Activated B cell treated with CpG ODN at 0.5 μM for 24 hours (primary cell): ENCODE data around the gene TTLL8. TPM values are rescaled to one million over a fixed set of nuclear protein-coding genes. Genes with fewer than 3 reads are reported as not detected.
A peak's percentile ranks its signal among the peaks of the same experiment; 100 is the strongest.

Source experiments
- ATAC-seq: fragments of 200-7000 bp; cut with Tn5 transposase; one replicate; pipeline ENCODE4 v1.10.0; 2021; ENCODE audit warnings: low read depth, mild to moderate bottlenecking, moderate library complexity
- CTCF ChIA-PET: fragments of 350-600 bp; sonication (Branson Sonifier 250); formaldehyde crosslinking; loops from one replicate; lab custom pipeline; 2021; ENCODE audit warnings: antibody characterized with exemption; lab: Charles Lee
- POLR2A ChIA-PET: fragments of 350-600 bp; sonication (Branson Sonifier 250); formaldehyde crosslinking; loops from one replicate; lab custom pipeline; 2021; ENCODE audit warnings: antibody characterized with exemption; lab: Charles Lee
- DNase-seq: peaks from one replicate; pipeline ENCODE4 v3.0.0; 2022
- H3K27ac Mint-ChIP-seq: one replicate; pipeline ENCODE4 v1.8.0; 2020; ENCODE audit warnings: mixed read lengths
- H3K27me3 Mint-ChIP-seq: one replicate; pipeline ENCODE4 v1.8.0; 2021; ENCODE audit warnings: mixed read lengths
- H3K36me3 Mint-ChIP-seq: one replicate; pipeline ENCODE4 v1.8.0; 2021; ENCODE audit warnings: low read depth, mixed read lengths
- H3K4me1 Mint-ChIP-seq: one replicate; pipeline ENCODE4 v1.8.0; 2021; ENCODE audit warnings: mixed read lengths
- H3K4me3 Mint-ChIP-seq: one replicate; pipeline ENCODE4 v1.8.0; 2020; ENCODE audit warnings: mild to moderate bottlenecking, mixed read lengths
- H3K9me3 Mint-ChIP-seq: one replicate; pipeline ENCODE4 v1.8.0; 2020; ENCODE audit warnings: mixed read lengths
- intact Hi-C: fragments of 100-400 bp; cut with micrococcal nuclease; formaldehyde crosslinking; loops from one replicate; pipeline ENCODE4 v1.15.1; 2024
- total RNA-seq: library from RNA; stranded (reverse); gene quantifications from 2 replicates; pipeline ENCODE4 v1.2.3, GENCODE V29; 2022
- TF ChIP-seq, protein P1 (sequence below): fragments of 200-600 bp; IDR thresholded peaks from one replicate; pipeline ENCODE4 v1.8.0; 2022; ENCODE audit warnings: antibody characterized with exemption, mild to moderate bottlenecking

Gene TTLL8
- total RNA-seq, 1 donor from 2014 or later, result not detected

DNA sequence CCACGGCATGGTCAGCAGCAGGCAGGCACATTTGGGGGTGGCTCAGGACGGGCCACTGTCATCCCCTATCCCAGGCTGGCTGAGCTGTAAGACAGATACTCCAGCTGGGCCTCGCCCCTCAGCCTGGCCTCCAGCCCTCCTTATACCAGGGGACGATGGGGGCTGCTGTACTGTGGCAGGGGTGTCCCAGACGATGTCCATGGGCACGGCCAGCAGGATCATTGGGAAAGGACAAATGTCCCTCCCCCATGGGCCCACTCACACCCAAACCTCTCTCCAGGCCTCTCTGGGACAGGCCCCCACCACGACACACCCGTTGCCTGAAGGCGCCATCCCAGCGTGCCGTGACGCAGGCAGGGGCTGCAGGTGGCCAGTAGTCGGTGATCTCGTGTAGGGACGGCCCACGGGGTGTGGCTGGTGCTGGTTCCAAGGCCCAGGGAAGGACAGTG lies 44.0 kb downstream of the TTLL8 start:
- POLR2A ChIA-PET, result interaction anchor here (0.6 to 1.1 kb wide), 3 partner anchors 78 to 168 kb away, joined by 3 read pairs; no protein-coding TSS in a partner anchor
- DNase-seq (no peak), ATAC-seq (no peak)
- peaks cover 60% of the 10 kb centered on the region for H3K4me1 Mint-ChIP-seq
- no peaks in the 10 kb centered on the region for H3K27me3 Mint-ChIP-seq
- no peaks in the 10 kb centered on the region for H3K9me3 Mint-ChIP-seq
- peak overlapping the region; percentile 63 for H3K4me3 Mint-ChIP-seq
- H3K27ac Mint-ChIP-seq, result no peak overlapping the region
- no peaks in the 10 kb centered on the region for H3K36me3 Mint-ChIP-seq
- intact Hi-C loops, result loop anchor here (10.0 kb wide), 2 partner anchors 159 to 191 kb away; partner anchors contain the start of genes SELENOO and ZBED4
- TF ChIP-seq, protein P1, sequence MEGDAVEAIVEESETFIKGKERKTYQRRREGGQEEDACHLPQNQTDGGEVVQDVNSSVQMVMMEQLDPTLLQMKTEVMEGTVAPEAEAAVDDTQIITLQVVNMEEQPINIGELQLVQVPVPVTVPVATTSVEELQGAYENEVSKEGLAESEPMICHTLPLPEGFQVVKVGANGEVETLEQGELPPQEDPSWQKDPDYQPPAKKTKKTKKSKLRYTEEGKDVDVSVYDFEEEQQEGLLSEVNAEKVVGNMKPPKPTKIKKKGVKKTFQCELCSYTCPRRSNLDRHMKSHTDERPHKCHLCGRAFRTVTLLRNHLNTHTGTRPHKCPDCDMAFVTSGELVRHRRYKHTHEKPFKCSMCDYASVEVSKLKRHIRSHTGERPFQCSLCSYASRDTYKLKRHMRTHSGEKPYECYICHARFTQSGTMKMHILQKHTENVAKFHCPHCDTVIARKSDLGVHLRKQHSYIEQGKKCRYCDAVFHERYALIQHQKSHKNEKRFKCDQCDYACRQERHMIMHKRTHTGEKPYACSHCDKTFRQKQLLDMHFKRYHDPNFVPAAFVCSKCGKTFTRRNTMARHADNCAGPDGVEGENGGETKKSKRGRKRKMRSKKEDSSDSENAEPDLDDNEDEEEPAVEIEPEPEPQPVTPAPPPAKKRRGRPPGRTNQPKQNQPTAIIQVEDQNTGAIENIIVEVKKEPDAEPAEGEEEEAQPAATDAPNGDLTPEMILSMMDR, result no peak
- CTCF ChIA-PET, result no interaction called here

DNA sequence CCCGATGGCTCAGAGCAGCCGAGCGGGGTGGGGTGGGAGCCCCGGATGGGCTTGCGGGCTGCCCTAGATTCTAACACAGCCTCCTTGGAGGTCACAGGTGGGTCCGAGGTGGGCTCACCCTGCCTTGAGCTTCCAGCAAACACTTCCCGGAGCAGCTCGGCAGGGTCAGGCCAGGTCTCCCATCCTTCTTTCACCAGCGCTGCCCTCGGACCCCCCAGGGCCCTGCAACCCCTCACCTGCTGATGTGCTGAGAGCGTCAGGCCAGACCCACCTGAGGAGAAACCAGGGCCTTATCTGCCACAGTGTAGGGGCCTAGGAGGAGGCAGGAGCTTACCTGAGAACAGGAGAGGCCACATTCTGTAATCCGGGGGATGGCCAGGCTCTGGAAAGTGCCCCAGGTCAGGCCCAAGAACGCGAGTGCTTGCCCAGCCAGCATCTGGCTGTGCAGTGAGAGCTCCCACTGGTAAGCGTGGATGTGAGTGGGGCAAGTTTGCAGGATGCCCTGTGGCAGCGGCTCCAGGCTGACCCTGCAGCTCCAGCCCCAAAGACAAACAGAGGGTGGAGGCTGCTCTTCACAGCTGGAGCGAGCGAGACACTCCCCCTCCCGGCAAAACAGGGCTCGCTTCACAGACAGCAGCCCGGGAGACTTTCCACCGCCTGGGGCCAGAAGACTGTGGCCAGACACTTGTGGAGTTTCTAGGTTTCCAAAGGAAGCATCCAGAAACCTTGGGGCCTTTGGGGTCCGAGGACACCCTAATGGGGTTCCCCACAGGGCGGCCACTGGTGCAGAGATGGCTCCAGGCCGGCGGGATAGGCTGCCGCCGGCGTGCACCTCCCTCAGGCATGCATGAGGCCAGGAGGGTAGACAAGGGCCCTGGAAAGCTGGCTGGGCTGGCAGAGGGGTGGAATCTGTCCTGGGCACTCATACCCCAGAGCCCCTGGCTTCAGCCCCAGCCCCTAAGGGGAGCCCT lies 45.6 kb downstream of the TTLL8 start, which contains the start of gene IL17REL:
IL17REL (minus strand) TSS at position 555 of the 971 bp plus-strand sequence; CDS start at position 436, 119 bp downstream.
- ATAC-seq, result no peak
- Mint-ChIP-seq H3K4me3 (peak within 1 kb of the TSS; percentile 71), H3K27ac (peak within 1 kb of the TSS; percentile 68)

DNA sequence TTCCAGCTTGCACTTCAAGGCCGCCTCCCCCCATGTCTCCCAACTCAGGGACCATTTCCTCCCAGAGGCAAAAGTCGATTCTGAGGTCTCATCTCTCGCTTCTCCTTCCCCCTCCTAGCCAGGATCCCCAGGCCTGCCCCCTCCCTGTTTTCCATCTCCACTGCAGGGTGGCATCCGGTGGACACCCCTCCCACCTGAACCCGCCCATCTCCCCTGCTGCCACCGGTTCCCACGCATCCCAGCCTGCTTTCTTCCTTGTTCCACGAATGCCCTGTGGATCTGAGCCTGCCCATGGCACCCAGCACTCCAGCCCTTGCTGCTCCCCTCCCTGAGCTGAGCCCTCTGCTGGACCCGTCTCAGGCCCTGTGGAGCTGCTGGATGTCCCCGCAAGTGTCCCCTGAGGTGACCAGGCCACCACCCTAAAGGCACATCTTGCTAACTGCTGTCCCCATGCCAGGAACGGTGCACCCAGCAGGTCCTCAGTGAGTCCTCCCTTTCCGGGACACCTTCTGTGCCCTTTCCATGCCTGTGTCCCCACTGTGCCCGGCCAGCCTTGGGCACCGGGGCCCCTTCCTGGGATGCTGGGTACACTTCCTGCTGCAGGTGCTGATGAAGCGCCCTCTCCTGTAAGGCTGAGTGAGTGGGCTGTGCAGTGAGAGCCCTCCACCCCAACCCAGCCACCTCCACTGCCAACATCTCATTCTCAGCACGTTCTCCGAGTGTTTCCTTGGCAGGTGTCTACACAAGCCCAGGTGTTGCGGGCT lies 46.5 kb downstream of the TTLL8 start:
- H3K9me3 Mint-ChIP-seq, result no peaks in the 10 kb centered on the region
- CTCF ChIA-PET, result interaction anchor here (1.3 kb wide), 1 partner anchor 19 kb away, joined by 3 read pairs; no protein-coding TSS in a partner anchor
- no peak for DNase-seq
- peak overlapping the region; percentile 71 for H3K4me3 Mint-ChIP-seq
- peaks cover 38% of the 10 kb centered on the region for H3K4me1 Mint-ChIP-seq
- H3K27me3 Mint-ChIP-seq, result no peaks in the 10 kb centered on the region
- peak overlapping the region; percentile 68 for H3K27ac Mint-ChIP-seq
- POLR2A ChIA-PET, result interaction anchor here (0.8 to 2.6 kb wide), 15 partner anchors 10 to 181 kb away, joined by 3 to 18 read pairs (median 4); partner anchors contain the start of gene PIM3
- no peaks in the 10 kb centered on the region for H3K36me3 Mint-ChIP-seq
- ATAC-seq, result no peak
- TF ChIP-seq, protein P1, result no peak
- intact Hi-C loops, result loop anchor here (2.0 to 10.0 kb wide), 4 partner anchors 19 to 193 kb away; partner anchors contain the start of genes SELENOO and ZBED4

More for the DNA sequence above, 45.6 kb downstream of the TTLL8 start, which contains the start of gene IL17REL:
- TF ChIP-seq, protein P1, result no peak
- CTCF ChIA-PET, result no interaction called here
- H3K36me3 Mint-ChIP-seq, result no peaks in the 10 kb centered on the region
- DNase-seq, result no peak
- POLR2A ChIA-PET, result interaction anchor here (0.6 to 2.6 kb wide), 13 partner anchors 18 to 232 kb away, joined by 3 to 18 read pairs (median 4); partner anchors contain the start of gene PIM3
- peaks cover 47% of the 10 kb centered on the region for H3K4me1 Mint-ChIP-seq
- intact Hi-C loops, result loop anchor here (10.0 kb wide), 2 partner anchors 158 to 192 kb away; partner anchors contain the start of genes SELENOO and ZBED4
- H3K27me3 Mint-ChIP-seq, result no peaks in the 10 kb centered on the region
- no peaks in the 10 kb centered on the region for H3K9me3 Mint-ChIP-seq

DNA sequence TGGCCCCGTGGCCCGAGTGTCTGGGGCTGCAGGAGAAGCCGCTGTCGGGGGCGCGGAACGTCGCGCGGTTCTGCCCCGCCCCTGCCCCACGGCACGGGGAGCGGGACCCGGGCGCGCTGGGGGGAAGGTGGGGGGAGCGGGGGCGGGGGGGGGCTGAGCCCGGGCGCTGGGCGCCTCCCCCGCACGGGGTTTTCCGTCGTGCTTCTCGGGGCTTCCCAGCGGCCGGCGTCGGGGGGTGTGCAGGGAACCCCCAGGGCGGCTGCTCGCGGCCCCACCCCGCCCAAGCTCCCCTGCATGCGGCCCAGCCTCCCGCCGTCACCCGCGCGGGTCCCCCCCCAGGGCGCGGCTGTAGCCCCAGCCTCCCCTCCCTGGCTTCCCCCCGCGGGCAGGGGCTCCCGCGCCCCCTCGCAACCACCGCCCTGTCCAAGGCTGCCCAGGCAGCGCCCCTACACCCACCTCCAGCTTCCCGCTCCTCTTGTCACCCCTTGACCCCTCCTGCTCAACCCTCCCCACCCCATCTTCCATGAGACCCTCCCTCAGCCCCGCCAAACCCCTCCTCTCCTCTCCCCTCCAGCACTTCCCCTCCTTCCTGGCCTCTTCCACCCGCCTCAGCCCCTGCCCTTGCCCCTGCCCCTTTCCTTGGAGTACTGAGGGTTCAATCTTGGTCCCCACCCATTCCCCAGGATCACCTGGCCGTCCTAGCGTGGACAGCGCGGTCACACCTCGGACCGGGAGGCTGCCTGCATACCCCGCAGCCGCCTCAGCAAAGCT lies 47.2 kb downstream of the TTLL8 start:
- no peaks in the 10 kb centered on the region for H3K27me3 Mint-ChIP-seq
- intact Hi-C loops, result loop anchor here (2.0 to 10.0 kb wide), 4 partner anchors 18 to 194 kb away; partner anchors contain the start of genes SELENOO and ZBED4
- ATAC-seq (peak; percentile 85), DNase-seq (peak; percentile 62)
- H3K4me3 Mint-ChIP-seq, result peak overlapping the region; percentile 71
- H3K4me1 Mint-ChIP-seq, result peaks cover 34% of the 10 kb centered on the region
- CTCF ChIA-PET, result interaction anchor here (1.3 kb wide), 1 partner anchor 20 kb away, joined by 3 read pairs; no protein-coding TSS in a partner anchor
- no peaks in the 10 kb centered on the region for H3K9me3 Mint-ChIP-seq
- TF ChIP-seq, protein P1, result no peak
- H3K27ac Mint-ChIP-seq, result peak overlapping the region; percentile 68
- POLR2A ChIA-PET, result interaction anchor here (0.8 to 2.6 kb wide), 11 partner anchors 9 to 182 kb away, joined by 3 to 18 read pairs (median 4); partner anchors contain the start of gene PIM3
- no peaks in the 10 kb centered on the region for H3K36me3 Mint-ChIP-seq
